Measurements from ENCODE around the gene ADARB2. TPM values are rescaled to one million over a fixed set of nuclear protein-coding genes. Genes with fewer than 3 reads are reported as not detected.

ADARB2 gene
- total and polyA plus RNA-seq, 4 donors = 0.55 to 0.70 (median 0.59) TPM; not detected in 1

DNA sequence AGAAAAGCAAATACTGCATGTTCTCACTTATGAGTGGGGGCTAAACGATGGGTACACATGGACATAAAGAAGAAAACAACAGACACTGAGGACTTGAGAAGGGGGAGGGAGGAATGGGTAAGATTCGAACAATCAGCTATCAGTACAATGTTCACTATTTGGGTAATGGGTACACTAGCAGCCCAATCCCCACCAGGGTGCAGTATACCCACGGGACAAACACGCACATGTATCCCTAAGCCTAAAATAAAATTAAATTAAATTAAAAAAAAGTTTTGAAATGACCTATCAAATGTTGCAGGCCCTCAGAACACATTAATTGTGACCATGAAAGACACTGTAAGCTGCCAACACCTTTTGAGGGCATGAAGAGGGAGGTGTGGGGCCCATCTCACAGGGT lies 365.1 kb downstream of the ADARB2 start:
- WGBS = 83% methylated on average over 4 of the region's 4 CpGs
- Histone ChIP-seq H3K9ac (ENCODE audit: low read depth in 1 of 2, low read length in 2 of 2) (no peak overlapping the region), H3K4me1 (ENCODE audit: control insufficient read depth in 4 of 4, insufficient read depth in 4 of 4, low read length in 3 of 4) (peaks cover 0 to 1% (median 0%) of the 10 kb centered on the region in 4 donors), H3K27ac (ENCODE audit: low read depth in 1 of 2, low read length in 2 of 2) (no peak overlapping the region), H3K4me3 (ENCODE audit: low read depth in 1 of 3, low read length in 3 of 3) (no peak overlapping the region), H3K36me3 (ENCODE audit: control insufficient read depth in 4 of 4, insufficient read depth in 3 of 4, low read depth in 1 of 4, low read length in 3 of 4) (no peaks in the 10 kb centered on the region), H3K9me3 (ENCODE audit: control insufficient read depth in 4 of 4, low read length in 3 of 4) (no peaks in the 10 kb centered on the region), H3K27me3 (ENCODE audit: control insufficient read depth in 4 of 4, insufficient read depth in 4 of 4, low read length in 3 of 4) (peaks cover 0 to 2% (median 0%) of the 10 kb centered on the region in 4 donors)
- peak; percentile 19 for DNase-seq (ENCODE audit: low spot score)
- TF ChIP-seq JUND (IDR thresholded peaks at IDR 0.05) (no peak), YY1 (IDR thresholded peaks at IDR 0.05) (no peak), HNF4G (IDR thresholded peaks at IDR 0.05) (no peak), FOXA1 (IDR thresholded peaks at IDR 0.05) (no peak), TAF1 (conservative IDR thresholded peaks at IDR 0.05) (no peak), EGR1 (IDR thresholded peaks at IDR 0.05; ENCODE audit: low read depth in 2 of 2) (no peak), RAD21 (IDR thresholded peaks at IDR 0.05) (no peak)
- TF ChIP-seq, protein P1, sequence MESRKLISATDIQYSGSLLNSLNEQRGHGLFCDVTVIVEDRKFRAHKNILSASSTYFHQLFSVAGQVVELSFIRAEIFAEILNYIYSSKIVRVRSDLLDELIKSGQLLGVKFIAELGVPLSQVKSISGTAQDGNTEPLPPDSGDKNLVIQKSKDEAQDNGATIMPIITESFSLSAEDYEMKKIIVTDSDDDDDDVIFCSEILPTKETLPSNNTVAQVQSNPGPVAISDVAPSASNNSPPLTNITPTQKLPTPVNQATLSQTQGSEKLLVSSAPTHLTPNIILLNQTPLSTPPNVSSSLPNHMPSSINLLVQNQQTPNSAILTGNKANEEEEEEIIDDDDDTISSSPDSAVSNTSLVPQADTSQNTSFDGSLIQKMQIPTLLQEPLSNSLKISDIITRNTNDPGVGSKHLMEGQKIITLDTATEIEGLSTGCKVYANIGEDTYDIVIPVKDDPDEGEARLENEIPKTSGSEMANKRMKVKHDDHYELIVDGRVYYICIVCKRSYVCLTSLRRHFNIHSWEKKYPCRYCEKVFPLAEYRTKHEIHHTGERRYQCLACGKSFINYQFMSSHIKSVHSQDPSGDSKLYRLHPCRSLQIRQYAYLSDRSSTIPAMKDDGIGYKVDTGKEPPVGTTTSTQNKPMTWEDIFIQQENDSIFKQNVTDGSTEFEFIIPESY (IDR thresholded peaks at IDR 0.05) = no peak
- TF ChIP-seq, protein P2, sequence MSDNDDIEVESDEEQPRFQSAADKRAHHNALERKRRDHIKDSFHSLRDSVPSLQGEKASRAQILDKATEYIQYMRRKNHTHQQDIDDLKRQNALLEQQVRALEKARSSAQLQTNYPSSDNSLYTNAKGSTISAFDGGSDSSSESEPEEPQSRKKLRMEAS (IDR thresholded peaks at IDR 0.05) = no peak
- TF ChIP-seq, protein P3, sequence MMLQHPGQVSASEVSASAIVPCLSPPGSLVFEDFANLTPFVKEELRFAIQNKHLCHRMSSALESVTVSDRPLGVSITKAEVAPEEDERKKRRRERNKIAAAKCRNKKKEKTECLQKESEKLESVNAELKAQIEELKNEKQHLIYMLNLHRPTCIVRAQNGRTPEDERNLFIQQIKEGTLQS (IDR thresholded peaks at IDR 0.05) = no peak
- TF ChIP-seq, protein P4, sequence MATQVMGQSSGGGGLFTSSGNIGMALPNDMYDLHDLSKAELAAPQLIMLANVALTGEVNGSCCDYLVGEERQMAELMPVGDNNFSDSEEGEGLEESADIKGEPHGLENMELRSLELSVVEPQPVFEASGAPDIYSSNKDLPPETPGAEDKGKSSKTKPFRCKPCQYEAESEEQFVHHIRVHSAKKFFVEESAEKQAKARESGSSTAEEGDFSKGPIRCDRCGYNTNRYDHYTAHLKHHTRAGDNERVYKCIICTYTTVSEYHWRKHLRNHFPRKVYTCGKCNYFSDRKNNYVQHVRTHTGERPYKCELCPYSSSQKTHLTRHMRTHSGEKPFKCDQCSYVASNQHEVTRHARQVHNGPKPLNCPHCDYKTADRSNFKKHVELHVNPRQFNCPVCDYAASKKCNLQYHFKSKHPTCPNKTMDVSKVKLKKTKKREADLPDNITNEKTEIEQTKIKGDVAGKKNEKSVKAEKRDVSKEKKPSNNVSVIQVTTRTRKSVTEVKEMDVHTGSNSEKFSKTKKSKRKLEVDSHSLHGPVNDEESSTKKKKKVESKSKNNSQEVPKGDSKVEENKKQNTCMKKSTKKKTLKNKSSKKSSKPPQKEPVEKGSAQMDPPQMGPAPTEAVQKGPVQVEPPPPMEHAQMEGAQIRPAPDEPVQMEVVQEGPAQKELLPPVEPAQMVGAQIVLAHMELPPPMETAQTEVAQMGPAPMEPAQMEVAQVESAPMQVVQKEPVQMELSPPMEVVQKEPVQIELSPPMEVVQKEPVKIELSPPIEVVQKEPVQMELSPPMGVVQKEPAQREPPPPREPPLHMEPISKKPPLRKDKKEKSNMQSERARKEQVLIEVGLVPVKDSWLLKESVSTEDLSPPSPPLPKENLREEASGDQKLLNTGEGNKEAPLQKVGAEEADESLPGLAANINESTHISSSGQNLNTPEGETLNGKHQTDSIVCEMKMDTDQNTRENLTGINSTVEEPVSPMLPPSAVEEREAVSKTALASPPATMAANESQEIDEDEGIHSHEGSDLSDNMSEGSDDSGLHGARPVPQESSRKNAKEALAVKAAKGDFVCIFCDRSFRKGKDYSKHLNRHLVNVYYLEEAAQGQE (IDR thresholded peaks at IDR 0.05) = no peak

DNA sequence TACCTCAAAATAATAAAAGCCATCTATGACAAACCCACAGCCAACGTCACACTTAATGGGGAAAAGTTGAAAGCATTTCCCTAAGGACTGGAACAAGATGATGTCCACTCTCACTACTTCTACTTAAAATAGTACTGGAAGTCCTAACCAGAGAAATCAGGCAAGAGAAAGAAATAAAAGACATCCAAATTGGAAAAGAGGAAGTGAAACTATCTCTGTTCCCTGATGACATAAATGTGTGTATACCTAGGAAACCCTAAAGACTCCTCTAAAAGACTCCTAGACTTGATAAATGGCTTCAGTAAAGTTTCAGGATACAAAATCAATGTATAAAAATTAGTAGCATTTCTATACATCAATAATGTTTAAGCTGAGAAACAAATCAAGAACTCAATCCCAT lies 367.0 kb downstream of the ADARB2 start:
- DNase-seq (ENCODE audit: low spot score) = no peak
- H3K36me3 ChIP-seq (ENCODE audit: control insufficient read depth in 4 of 4, insufficient read depth in 3 of 4, low read depth in 1 of 4, low read length in 3 of 4) = no peaks in the 10 kb centered on the region
- no peak overlapping the region for H3K27ac ChIP-seq (ENCODE audit: low read depth in 1 of 2, low read length in 2 of 2)
- no peak overlapping the region for H3K4me3 ChIP-seq (ENCODE audit: low read depth in 1 of 3, low read length in 3 of 3)
- H3K9ac ChIP-seq (ENCODE audit: low read depth in 1 of 2, low read length in 2 of 2) = no peak overlapping the region
- whole genome bisulfite sequencing = 57% methylated on average over 1 of the region's 1 CpG
- no peaks in the 10 kb centered on the region for H3K4me1 ChIP-seq (ENCODE audit: control insufficient read depth in 4 of 4, insufficient read depth in 4 of 4, low read length in 3 of 4)
- H3K27me3 ChIP-seq (ENCODE audit: control insufficient read depth in 4 of 4, insufficient read depth in 4 of 4, low read length in 3 of 4) = peaks cover 0 to 2% (median 0%) of the 10 kb centered on the region in 4 donors
- H3K9me3 ChIP-seq (ENCODE audit: control insufficient read depth in 4 of 4, low read length in 3 of 4) = no peaks in the 10 kb centered on the region
- TF ChIP-seq HNF4A (conservative IDR thresholded peaks at IDR 0.05) (no peak), YY1 (IDR thresholded peaks at IDR 0.05) (no peak), SP1 (IDR thresholded peaks at IDR 0.05) (no peak), RXRA (IDR thresholded peaks at IDR 0.05) (no peak), NR2F2 (IDR thresholded peaks at IDR 0.05) (no peak), JUND (IDR thresholded peaks at IDR 0.05) (no peak)
- TF ChIP-seq, protein P3 (IDR thresholded peaks at IDR 0.05) = no peak
